Measurements from ENCODE around the gene GLCE. TPM values are rescaled to one million over a fixed set of nuclear protein-coding genes. Genes with fewer than 3 reads are reported as not detected.
"Not testable (repeated sequence)": the region's sequence is repeated elsewhere in the genome, so short reads cannot be mapped to it uniquely, and the experiment has no call there.

Gene GLCE
- total RNA-seq, 1 donor from 2014 or later: 9.9 TPM

GRCh38 chr15:69164807-69165636, 4.6 kb downstream of the GLCE start:
- Mint-ChIP-seq H3K4me1 (ENCODE audit: low read depth) (peaks cover 7% of the 10 kb centered on the region), H3K4me3 (ENCODE audit: unreplicated experiment) (no peak overlapping the region), H3K27me3 (ENCODE audit: low read depth) (no peaks in the 10 kb centered on the region), H3K36me3 (ENCODE audit: low read depth) (no peaks in the 10 kb centered on the region), H3K27ac (ENCODE audit: unreplicated experiment) (no peak overlapping the region), H3K9me3 (ENCODE audit: low read depth) (no peaks in the 10 kb centered on the region)
- DNase-seq (ENCODE audit: low spot score): no peak
- TF ChIP-seq, protein P1, sequence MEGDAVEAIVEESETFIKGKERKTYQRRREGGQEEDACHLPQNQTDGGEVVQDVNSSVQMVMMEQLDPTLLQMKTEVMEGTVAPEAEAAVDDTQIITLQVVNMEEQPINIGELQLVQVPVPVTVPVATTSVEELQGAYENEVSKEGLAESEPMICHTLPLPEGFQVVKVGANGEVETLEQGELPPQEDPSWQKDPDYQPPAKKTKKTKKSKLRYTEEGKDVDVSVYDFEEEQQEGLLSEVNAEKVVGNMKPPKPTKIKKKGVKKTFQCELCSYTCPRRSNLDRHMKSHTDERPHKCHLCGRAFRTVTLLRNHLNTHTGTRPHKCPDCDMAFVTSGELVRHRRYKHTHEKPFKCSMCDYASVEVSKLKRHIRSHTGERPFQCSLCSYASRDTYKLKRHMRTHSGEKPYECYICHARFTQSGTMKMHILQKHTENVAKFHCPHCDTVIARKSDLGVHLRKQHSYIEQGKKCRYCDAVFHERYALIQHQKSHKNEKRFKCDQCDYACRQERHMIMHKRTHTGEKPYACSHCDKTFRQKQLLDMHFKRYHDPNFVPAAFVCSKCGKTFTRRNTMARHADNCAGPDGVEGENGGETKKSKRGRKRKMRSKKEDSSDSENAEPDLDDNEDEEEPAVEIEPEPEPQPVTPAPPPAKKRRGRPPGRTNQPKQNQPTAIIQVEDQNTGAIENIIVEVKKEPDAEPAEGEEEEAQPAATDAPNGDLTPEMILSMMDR (IDR thresholded peaks at IDR 0.05): no peak

- DNase-seq (ENCODE audit: low spot score): no peak
- TF ChIP-seq, protein P1 (IDR thresholded peaks at IDR 0.05): no peak
- H3K27ac Mint-ChIP-seq (ENCODE audit: unreplicated experiment): no peak overlapping the region
- H3K27me3 Mint-ChIP-seq (ENCODE audit: low read depth): no peaks in the 10 kb centered on the region
- H3K4me3 Mint-ChIP-seq (ENCODE audit: unreplicated experiment): no peak overlapping the region
- peaks cover 6% of the 10 kb centered on the region for H3K4me1 Mint-ChIP-seq (ENCODE audit: low read depth)
- H3K36me3 Mint-ChIP-seq (ENCODE audit: low read depth): no peaks in the 10 kb centered on the region
- H3K9me3 Mint-ChIP-seq (ENCODE audit: low read depth): no peaks in the 10 kb centered on the region
These were observed 5.2 kb downstream of the GLCE start for GRCh38 chr15:69165637-69166025.

DNA sequence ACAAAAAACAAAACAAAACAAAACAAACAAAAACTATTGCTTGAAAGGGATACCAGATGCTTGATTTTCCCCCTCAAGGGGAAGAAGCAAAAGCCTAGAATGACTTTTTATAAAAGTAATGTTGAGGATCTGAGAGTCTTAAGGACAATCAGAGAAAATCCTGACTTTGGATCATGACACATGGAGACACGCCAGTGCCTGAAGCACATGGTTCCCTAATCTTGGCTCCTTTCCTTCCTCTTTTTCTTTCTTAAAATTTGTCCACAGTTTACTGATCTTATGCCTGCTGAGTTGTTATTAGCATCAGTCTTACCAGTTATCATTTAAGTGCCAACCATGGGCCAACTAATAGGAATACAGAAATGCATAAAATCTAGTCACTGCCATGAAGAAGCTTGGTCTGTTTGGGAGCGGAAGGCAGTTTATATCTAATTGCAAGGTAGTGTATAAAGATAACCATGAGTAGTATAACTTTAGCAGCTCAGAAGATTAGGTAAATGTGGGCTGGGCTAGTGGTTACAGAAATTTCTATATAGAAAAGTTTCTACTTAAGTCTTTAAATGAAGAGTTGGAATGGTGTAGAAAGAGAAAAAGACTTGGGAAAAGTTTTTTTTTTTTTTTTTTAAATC, 6.9 kb downstream of the GLCE start:
- TF ChIP-seq, protein P1 (IDR thresholded peaks at IDR 0.05): no peak
- H3K9me3 Mint-ChIP-seq (ENCODE audit: low read depth): no peaks in the 10 kb centered on the region
- H3K27me3 Mint-ChIP-seq (ENCODE audit: low read depth): no peaks in the 10 kb centered on the region
- H3K4me1 Mint-ChIP-seq (ENCODE audit: low read depth): no peaks in the 10 kb centered on the region
- DNase-seq (ENCODE audit: low spot score): no peak
- H3K4me3 Mint-ChIP-seq (ENCODE audit: unreplicated experiment): no peak overlapping the region
- H3K36me3 Mint-ChIP-seq (ENCODE audit: low read depth): no peaks in the 10 kb centered on the region
- no peak overlapping the region for H3K27ac Mint-ChIP-seq (ENCODE audit: unreplicated experiment)

- H3K27ac Mint-ChIP-seq (ENCODE audit: unreplicated experiment); H3K4me1 Mint-ChIP-seq (ENCODE audit: low read depth); H3K9me3 Mint-ChIP-seq (ENCODE audit: low read depth); H3K27me3 Mint-ChIP-seq (ENCODE audit: low read depth); H3K4me3 Mint-ChIP-seq (ENCODE audit: unreplicated experiment); DNase-seq (ENCODE audit: low spot score); H3K36me3 Mint-ChIP-seq (ENCODE audit: low read depth): not testable (repeated sequence)
These were observed 7.9 kb downstream of the GLCE start for GRCh38 chr15:69168361-69168760.

- not testable (repeated sequence) for H3K36me3 Mint-ChIP-seq (ENCODE audit: low read depth); DNase-seq (ENCODE audit: low spot score); H3K27me3 Mint-ChIP-seq (ENCODE audit: low read depth); H3K9me3 Mint-ChIP-seq (ENCODE audit: low read depth); H3K4me1 Mint-ChIP-seq (ENCODE audit: low read depth); H3K27ac Mint-ChIP-seq (ENCODE audit: unreplicated experiment); H3K4me3 Mint-ChIP-seq (ENCODE audit: unreplicated experiment)
These were observed 9.1 kb downstream of the GLCE start for GRCh38 chr15:69169540-69169939.

DNA sequence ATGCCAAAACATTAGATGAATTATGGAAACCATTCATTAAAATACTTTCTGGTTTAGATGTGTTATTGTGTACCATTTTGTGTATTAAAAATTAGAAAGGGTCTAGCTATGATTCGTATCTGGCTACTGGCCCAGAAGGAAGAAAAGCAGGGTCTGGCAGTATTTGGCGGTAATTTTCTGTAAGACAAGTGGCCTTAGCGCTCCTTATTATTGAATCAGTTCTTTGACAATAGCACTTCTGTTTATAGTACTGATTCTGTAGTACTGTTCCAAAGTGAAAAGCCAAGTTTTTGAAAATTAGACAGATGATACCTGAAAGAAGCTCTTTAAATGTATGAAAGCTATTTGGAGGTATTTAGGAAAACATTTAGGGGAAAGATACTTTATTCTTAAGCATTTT, 10.2 kb downstream of the GLCE start:
- no peak overlapping the region for H3K27ac Mint-ChIP-seq (ENCODE audit: unreplicated experiment)
- H3K4me1 Mint-ChIP-seq (ENCODE audit: low read depth): no peaks in the 10 kb centered on the region
- no peak overlapping the region for H3K4me3 Mint-ChIP-seq (ENCODE audit: unreplicated experiment)
- H3K36me3 Mint-ChIP-seq (ENCODE audit: low read depth): no peaks in the 10 kb centered on the region
- no peaks in the 10 kb centered on the region for H3K9me3 Mint-ChIP-seq (ENCODE audit: low read depth)
- no peak for DNase-seq (ENCODE audit: low spot score)
- no peaks in the 10 kb centered on the region for H3K27me3 Mint-ChIP-seq (ENCODE audit: low read depth)
- TF ChIP-seq, protein P1 (IDR thresholded peaks at IDR 0.05): no peak
